Hepatocyte (in vitro differentiated cells): ENCODE measurements around the gene KRTAP21-3.

Experiments
- EZH2phosphoT487 ChIP-seq: fragments of 200-600 bp; sonication (generic); IDR thresholded peaks from one replicate; pipeline ENCODE4 v1.6.1; 2018; ENCODE audit warnings: antibody characterized with exemption, mild to moderate bottlenecking, low read depth, moderate library complexity; ENCODE audit not compliant: unreplicated experiment, severe bottlenecking
- TF ChIP-seq, protein P1 (sequence below): fragments of 200-600 bp; sonication (generic); IDR thresholded peaks from 2 replicates; pipeline ENCODE4 v1.5.1; 2016; ENCODE audit warnings: antibody characterized with exemption, mild to moderate bottlenecking; ENCODE audit not compliant: poor library complexity

DNA sequence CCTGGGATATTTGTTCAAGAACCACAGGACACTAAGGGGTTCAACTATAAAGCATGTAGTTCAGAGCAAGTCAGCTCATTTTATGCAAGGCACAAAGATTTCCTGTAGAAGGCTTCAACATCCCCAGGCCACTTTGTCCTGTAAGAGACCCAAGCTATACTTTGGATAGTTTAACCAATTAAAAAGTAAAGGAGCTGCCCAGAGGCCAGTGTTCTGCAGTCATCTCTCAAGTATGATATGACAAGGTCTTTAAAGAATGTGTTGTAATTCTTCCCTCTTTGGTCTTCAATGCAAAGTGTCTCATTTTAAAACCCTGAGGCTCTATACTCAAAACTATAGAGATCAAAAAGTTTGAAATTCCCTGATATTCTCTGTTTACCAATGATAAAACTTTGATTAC, 41.8 kb downstream of the KRTAP21-3 start:
- TF ChIP-seq, protein P1, sequence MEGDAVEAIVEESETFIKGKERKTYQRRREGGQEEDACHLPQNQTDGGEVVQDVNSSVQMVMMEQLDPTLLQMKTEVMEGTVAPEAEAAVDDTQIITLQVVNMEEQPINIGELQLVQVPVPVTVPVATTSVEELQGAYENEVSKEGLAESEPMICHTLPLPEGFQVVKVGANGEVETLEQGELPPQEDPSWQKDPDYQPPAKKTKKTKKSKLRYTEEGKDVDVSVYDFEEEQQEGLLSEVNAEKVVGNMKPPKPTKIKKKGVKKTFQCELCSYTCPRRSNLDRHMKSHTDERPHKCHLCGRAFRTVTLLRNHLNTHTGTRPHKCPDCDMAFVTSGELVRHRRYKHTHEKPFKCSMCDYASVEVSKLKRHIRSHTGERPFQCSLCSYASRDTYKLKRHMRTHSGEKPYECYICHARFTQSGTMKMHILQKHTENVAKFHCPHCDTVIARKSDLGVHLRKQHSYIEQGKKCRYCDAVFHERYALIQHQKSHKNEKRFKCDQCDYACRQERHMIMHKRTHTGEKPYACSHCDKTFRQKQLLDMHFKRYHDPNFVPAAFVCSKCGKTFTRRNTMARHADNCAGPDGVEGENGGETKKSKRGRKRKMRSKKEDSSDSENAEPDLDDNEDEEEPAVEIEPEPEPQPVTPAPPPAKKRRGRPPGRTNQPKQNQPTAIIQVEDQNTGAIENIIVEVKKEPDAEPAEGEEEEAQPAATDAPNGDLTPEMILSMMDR, result no peak
- TF ChIP-seq EZH2phosphoT487, result no peak
